Germinal center (tissue), 1 donor: Measurements from ENCODE around the gene WASHC2A.
"Not testable (repeated sequence)": the region's sequence is repeated elsewhere in the genome, so short reads cannot be mapped to it uniquely, and the experiment has no call there.

Experiments used
- DNase-seq: peaks from one replicate; pipeline ENCODE4 v3.0.0; 2012; ENCODE audit warnings: mixed read lengths, low spot score

WASHC2A gene

DNA sequence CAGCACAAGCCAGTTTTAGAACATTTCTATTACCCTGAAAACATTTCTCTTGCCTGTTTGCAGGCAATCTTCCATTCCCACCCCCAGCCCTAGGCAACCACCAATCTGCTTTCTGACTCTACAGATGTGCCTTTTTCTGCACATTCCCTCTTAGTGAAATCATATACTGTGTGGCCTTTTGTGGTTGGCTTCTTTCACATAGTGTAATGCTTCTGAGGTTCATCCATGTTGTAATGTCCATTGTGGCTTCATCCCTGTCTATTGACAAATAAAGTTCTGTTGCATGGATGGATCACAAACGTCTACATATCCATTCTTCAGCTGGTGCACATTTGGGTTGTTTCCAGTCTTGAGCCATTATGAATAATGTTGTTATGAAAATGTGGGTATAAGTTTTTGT, 77.8 kb downstream of the WASHC2A start:
- DNase-seq, result not testable (repeated sequence)

DNA sequence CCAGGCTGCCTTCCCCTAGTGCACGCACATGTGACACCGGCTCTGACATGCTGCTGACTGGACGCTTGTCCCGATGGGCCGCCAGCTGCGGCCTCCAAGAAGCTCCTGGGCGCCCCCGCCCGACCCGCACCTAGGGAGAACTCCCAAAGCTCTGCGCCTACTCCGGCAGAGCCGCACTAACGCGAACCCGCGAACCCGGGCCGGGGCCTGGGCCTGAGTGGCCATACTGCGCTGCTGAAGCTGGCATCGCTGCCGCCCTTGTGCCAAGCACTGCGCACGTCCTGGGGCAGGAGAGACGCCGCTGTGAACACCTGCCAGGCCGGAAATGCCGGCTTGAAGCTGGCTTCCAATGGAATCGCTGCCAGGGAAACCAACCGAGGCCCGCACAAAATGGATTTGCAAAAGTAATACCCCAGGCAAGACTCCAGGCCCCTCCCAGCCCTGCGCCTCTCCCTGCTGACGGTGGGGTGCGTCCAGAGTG, 85.1 kb downstream of the WASHC2A start:
- DNase-seq, result no peak

DNA sequence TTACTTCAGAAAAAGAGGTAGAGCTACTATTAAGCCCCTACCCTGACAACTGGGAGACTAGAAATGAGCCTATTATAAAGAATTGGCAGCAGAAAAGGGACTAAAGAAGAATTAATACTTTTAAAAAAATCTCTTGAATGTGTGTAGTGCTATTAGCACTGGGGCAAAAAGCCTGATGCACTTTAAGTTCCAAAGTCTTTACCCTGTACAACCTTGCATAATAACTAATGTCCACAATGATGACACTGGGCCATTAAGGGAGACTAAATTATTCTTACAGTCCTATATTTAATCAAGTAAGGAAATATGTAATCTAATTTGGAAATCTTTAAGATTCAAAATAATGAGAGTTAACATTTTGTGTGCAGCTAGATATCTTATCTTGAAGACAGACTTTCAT, 90.1 kb downstream of the WASHC2A start:
- DNase-seq, result not testable (repeated sequence)

DNA sequence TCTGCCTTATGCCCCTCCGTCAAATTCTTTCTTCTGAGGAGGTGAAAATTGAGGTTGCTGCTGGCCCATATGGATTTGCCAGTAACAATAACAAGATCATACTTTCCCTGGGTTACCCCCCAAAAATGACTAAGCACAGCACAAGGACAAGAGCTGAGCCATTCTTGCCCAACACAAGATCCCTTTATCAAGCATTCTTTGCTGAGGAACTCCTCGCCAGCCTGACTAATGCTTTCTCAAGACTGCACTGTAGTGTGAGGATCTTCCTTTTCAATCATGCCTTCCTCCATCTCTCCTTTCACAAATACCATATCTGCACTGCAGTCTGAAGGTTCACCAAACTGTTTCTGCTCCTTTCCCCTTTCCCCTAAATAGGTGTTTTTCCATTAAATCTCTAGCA, 92.1 kb downstream of the WASHC2A start:
- DNase-seq, result not testable (repeated sequence)

DNA sequence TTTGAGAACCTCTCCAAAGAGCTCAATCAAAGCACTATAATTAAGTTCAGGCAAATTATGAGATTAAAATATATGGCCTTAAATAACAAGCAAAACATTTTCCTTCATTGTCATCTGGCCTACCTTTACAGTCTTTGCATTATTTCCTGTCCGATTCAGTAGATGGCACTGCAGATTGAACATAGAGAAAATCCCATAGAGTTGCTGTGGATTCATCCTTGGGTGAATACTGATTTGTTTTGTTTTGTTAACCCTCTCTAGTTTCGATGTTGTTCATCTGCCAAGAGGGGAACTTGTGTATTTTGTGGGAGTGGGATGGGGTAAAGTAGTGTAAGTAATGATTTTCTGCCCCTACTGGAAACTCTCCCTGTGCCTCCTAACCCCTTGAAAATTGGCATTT, 97.3 kb downstream of the WASHC2A start:
- not testable (repeated sequence) for DNase-seq

DNA sequence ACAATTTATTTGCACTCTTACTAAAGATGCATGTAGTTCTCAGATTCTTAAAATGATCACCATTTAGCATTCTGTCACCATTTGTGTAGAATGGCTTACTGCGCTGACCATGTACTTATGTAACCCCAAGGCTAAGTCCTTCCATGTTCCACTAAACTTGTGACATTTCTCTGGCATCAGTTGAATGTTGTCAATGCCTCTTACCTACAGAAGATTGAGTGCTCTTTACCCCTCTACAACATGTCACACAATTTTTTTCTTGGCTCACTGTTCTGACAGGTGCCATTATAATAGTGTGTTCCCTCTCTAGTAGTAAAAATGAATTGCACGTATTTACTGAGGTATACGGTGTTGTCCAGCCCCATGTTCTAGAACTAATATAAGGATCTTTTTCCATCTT, 100.1 kb downstream of the WASHC2A start:
- DNase-seq, result not testable (repeated sequence)

DNA sequence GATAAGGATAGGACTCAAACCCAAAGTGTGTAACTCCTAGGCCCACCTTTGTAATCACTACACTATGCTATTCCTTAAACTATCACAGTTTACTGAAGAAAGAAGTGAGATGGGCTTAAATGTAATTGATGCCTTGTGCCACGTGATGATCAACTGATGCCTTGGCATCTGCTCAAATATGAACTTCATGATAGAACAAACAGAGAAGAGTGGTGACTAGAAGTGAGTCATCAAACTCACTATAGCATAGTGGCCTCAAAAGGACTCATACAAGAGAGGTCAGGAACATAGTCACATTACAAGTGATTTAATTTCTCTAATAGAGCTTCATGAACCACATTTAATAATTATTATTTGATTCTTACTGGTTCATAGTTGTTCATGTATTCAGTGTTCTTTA, 101.8 kb downstream of the WASHC2A start:
- not testable (repeated sequence) for DNase-seq

DNA sequence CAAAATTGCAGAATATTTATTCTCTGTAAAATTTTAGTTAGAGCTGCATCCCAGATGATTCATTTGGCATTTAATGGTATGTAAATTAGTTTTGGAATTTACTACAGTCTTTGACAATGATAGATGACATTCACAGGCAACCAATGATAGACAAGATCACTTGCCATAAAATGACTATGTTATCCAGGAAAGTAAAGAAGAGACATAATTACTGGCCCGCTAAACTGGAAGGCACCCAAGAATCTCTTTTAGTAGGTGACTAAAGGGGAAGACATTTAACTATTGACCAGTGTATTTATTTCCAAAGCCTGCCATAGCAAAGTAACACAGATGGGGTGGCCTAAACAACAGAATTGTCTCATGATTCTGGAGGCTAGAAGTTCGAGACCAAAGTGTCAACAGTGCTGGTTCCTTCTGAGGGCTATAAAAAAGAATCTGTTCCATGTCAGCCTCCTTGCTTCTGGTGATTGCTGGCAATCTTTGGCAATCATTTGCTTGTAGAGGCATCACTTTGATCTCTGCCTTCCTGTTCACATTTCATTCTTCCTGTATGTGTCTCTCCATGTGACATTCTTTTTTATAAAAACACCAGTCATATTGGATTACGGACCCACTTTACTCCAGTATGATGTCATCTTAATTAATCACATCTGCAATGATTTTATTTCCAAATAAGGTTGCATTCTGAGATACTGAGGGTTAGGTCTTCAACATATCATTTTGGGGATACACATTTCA, 107.2 kb downstream of the WASHC2A start:
- not testable (repeated sequence) for DNase-seq
